Measurements from ENCODE around the gene RIOX2.

The RIOX2 gene

GRCh38 chr3:97991293-97991682, 19.1 kb upstream of the RIOX2 start:
- no peak for TF ChIP-seq CTCF (IDR thresholded peaks at IDR 0.05; ENCODE audit: low read depth, low read length, missing control alignments)
- DNase-seq (ENCODE audit: low read depth): no peak
- in situ Hi-C loops (cut with HindIII; ENCODE audit: low sequenced_read_pairs): no loop called here
- H3K4me3 ChIP-seq (ENCODE audit: low read depth, low read length): no peak overlapping the region

GRCh38 chr3:97990624-97991292, 18.5 kb upstream of the RIOX2 start:
- in situ Hi-C loops (cut with HindIII; ENCODE audit: low sequenced_read_pairs): no loop called here
- no peak overlapping the region for H3K4me3 ChIP-seq (ENCODE audit: low read depth, low read length)
- no peak for DNase-seq (ENCODE audit: low read depth)
- no peak for TF ChIP-seq CTCF (IDR thresholded peaks at IDR 0.05; ENCODE audit: low read depth, low read length, missing control alignments)

- no peak overlapping the region for H3K4me3 ChIP-seq (ENCODE audit: low read depth, low read length)
- TF ChIP-seq CTCF (IDR thresholded peaks at IDR 0.05; ENCODE audit: low read depth, low read length, missing control alignments): no peak
- no peak for DNase-seq (ENCODE audit: low read depth)
- in situ Hi-C loops (cut with HindIII; ENCODE audit: low sequenced_read_pairs): no loop called here
Measured at GRCh38 chr3:97988784-97989568, 16.7 kb upstream of the RIOX2 start.

- no peak for DNase-seq (ENCODE audit: low read depth)
- H3K4me3 ChIP-seq (ENCODE audit: low read depth, low read length): no peak overlapping the region
- in situ Hi-C loops (cut with HindIII; ENCODE audit: low sequenced_read_pairs): no loop called here
- no peak for TF ChIP-seq CTCF (IDR thresholded peaks at IDR 0.05; ENCODE audit: low read depth, low read length, missing control alignments)
Measured at GRCh38 chr3:97987306-97987705, 15.1 kb upstream of the RIOX2 start.

- H3K4me3 ChIP-seq (ENCODE audit: low read depth, low read length): no peak overlapping the region
- in situ Hi-C loops (cut with HindIII; ENCODE audit: low sequenced_read_pairs): loop anchor here (5.0 kb wide), 1 partner anchor 38 kb away; no protein-coding TSS in a partner anchor
- no peak for TF ChIP-seq CTCF (IDR thresholded peaks at IDR 0.05; ENCODE audit: low read depth, low read length, missing control alignments)
- DNase-seq (ENCODE audit: low read depth): no peak
Measured at GRCh38 chr3:97983933-97984491, 11.8 kb upstream of the RIOX2 start.

- TF ChIP-seq CTCF (IDR thresholded peaks at IDR 0.05; ENCODE audit: low read depth, low read length, missing control alignments): no peak
- H3K4me3 ChIP-seq (ENCODE audit: low read depth, low read length): no peak overlapping the region
- in situ Hi-C loops (cut with HindIII; ENCODE audit: low sequenced_read_pairs): loop anchor here (5.0 kb wide), 1 partner anchor 40 kb away; no protein-coding TSS in a partner anchor
- DNase-seq (ENCODE audit: low read depth): no peak
Measured at GRCh38 chr3:97981886-97982285, 9.7 kb upstream of the RIOX2 start.
